Neuron (in vitro differentiated cells): ENCODE data around the gene NXF1.
"Not testable (repeated sequence)": the region's sequence is repeated elsewhere in the genome, so short reads cannot be mapped to it uniquely, and the experiment has no call there.

Source experiments
- H2AFZ ChIP-seq: one replicate; pipeline ENCODE4 v1.6.1; 2013; ENCODE audit warnings: low read depth, mild to moderate bottlenecking, inconsistent platforms, low read length, moderate library complexity
- H3K27me3 ChIP-seq: one replicate; pipeline ENCODE4 v1.6.1; 2013; ENCODE audit warnings: low read length; ENCODE audit not compliant: insufficient read depth
- H3K36me3 ChIP-seq: one replicate; pipeline ENCODE4 v1.6.1; 2013; ENCODE audit warnings: low read length; ENCODE audit not compliant: insufficient read depth
- H3K4me1 ChIP-seq: one replicate; pipeline ENCODE4 v1.6.1; 2013; ENCODE audit warnings: low read length; ENCODE audit not compliant: insufficient read depth
- H3K4me3 ChIP-seq: 2 replicates; pipeline ENCODE4 v1.5.1; 2013; ENCODE audit warnings: mild to moderate bottlenecking, low read length, moderate library complexity
- H3K9me3 ChIP-seq: one replicate; pipeline ENCODE4 v1.6.1; 2013; ENCODE audit warnings: low read length

Gene NXF1

GRCh38 chr11:62805076-62805892 lies at the start of gene NXF1:
Gene NXF1, minus strand, starts transcription at chr11:62805440. Its CDS starts 84 bp downstream, at chr11:62805356.
- Histone ChIP-seq H3K27me3 (no peaks in the 10 kb centered on the region), H3K4me1 (peaks cover 21% of the 10 kb centered on the region), H2AFZ (no peak within 1 kb of the TSS), H3K9me3 (no peaks in the 10 kb centered on the region), H3K4me3 (peak within 1 kb of the TSS; percentile 92), H3K36me3 (peaks cover 32% of the 10 kb centered on the region)

GRCh38 chr11:62854013-62854824 lies 49.0 kb upstream of the NXF1 start:
- H3K9me3 ChIP-seq = no peaks in the 10 kb centered on the region
- peak overlapping the region; percentile 94 for H3K4me3 ChIP-seq
- H3K4me1 ChIP-seq = peaks cover 34% of the 10 kb centered on the region
- peaks cover 36% of the 10 kb centered on the region for H3K36me3 ChIP-seq
- H3K27me3 ChIP-seq = no peaks in the 10 kb centered on the region
- no peak overlapping the region for H2AFZ ChIP-seq

GRCh38 chr11:62853279-62853965 lies 48.2 kb upstream of the NXF1 start:
- Histone ChIP-seq H3K4me1 (peaks cover 34% of the 10 kb centered on the region), H3K27me3 (no peaks in the 10 kb centered on the region), H3K9me3 (no peaks in the 10 kb centered on the region), H3K4me3 (peak overlapping the region; percentile 94), H3K36me3 (peaks cover 36% of the 10 kb centered on the region), H2AFZ (no peak overlapping the region)

GRCh38 chr11:62852523-62853188 lies 47.4 kb upstream of the NXF1 start:
- H3K36me3 ChIP-seq = peaks cover 36% of the 10 kb centered on the region
- no peaks in the 10 kb centered on the region for H3K9me3 ChIP-seq
- H3K27me3 ChIP-seq = no peaks in the 10 kb centered on the region
- H2AFZ ChIP-seq = no peak overlapping the region
- peaks cover 27% of the 10 kb centered on the region for H3K4me1 ChIP-seq
- no peak overlapping the region for H3K4me3 ChIP-seq

GRCh38 chr11:62851807-62852522 lies 46.7 kb upstream of the NXF1 start:
- Histone ChIP-seq H2AFZ (no peak overlapping the region), H3K4me1 (peaks cover 20% of the 10 kb centered on the region), H3K4me3 (no peak overlapping the region), H3K27me3 (no peaks in the 10 kb centered on the region), H3K36me3 (peaks cover 36% of the 10 kb centered on the region), H3K9me3 (no peaks in the 10 kb centered on the region)

- Histone ChIP-seq H3K4me3 (no peak overlapping the region), H3K9me3 (no peaks in the 10 kb centered on the region), H2AFZ (no peak overlapping the region), H3K36me3 (peaks cover 36% of the 10 kb centered on the region), H3K27me3 (no peaks in the 10 kb centered on the region), H3K4me1 (peaks cover 19% of the 10 kb centered on the region)
These were observed 45.9 kb upstream of the NXF1 start for GRCh38 chr11:62850911-62851806.

- Histone ChIP-seq H3K36me3 (peaks cover 12% of the 10 kb centered on the region), H3K4me1 (peaks cover 2% of the 10 kb centered on the region), H3K9me3 (no peaks in the 10 kb centered on the region), H3K4me3 (no peak overlapping the region), H2AFZ (no peak overlapping the region), H3K27me3 (no peaks in the 10 kb centered on the region)
These were observed 42.6 kb upstream of the NXF1 start for GRCh38 chr11:62847767-62848314.

GRCh38 chr11:62846177-62846576 lies 40.9 kb upstream of the NXF1 start:
- Histone ChIP-seq H3K4me1 (peaks cover 8% of the 10 kb centered on the region), H3K36me3 (no peaks in the 10 kb centered on the region), H3K9me3 (no peaks in the 10 kb centered on the region), H3K4me3 (no peak overlapping the region), H2AFZ (no peak overlapping the region), H3K27me3 (no peaks in the 10 kb centered on the region)

GRCh38 chr11:62844154-62844553 lies 38.9 kb upstream of the NXF1 start:
- H3K27me3 ChIP-seq = no peaks in the 10 kb centered on the region
- no peak overlapping the region for H3K4me3 ChIP-seq
- H2AFZ ChIP-seq = no peak overlapping the region
- no peaks in the 10 kb centered on the region for H3K9me3 ChIP-seq
- no peaks in the 10 kb centered on the region for H3K36me3 ChIP-seq
- H3K4me1 ChIP-seq = peaks cover 11% of the 10 kb centered on the region

GRCh38 chr11:62843466-62843865 lies 38.2 kb upstream of the NXF1 start:
- Histone ChIP-seq H3K9me3 (no peaks in the 10 kb centered on the region), H3K4me3 (no peak overlapping the region)

GRCh38 chr11:62842891-62843290 lies 37.7 kb upstream of the NXF1 start:
- H3K27me3 ChIP-seq, H3K36me3 ChIP-seq, H2AFZ ChIP-seq, H3K9me3 ChIP-seq: not testable (repeated sequence)
- peak overlapping the region; percentile 52 for H3K4me3 ChIP-seq
- peaks cover 18% of the 10 kb centered on the region for H3K4me1 ChIP-seq

More at GRCh38 chr11:62843466-62843865, 38.2 kb upstream of the NXF1 start:
- H3K27me3 ChIP-seq = no peaks in the 10 kb centered on the region
- peaks cover 18% of the 10 kb centered on the region for H3K4me1 ChIP-seq
- no peaks in the 10 kb centered on the region for H3K36me3 ChIP-seq
- H2AFZ ChIP-seq = no peak overlapping the region
